Adrenal gland (tissue), 5 donors: ENCODE results near the gene TEDC2.

ENCODE experiments used
- CTCF ChIP-seq, 6 experiments: fragments of 450-650 bp in 4 of 6; fragments of 200-600 bp in 2 of 6; sonication (generic) in 1 of 6; IDR thresholded peaks; 1 replicate in 5 of 6; 2 replicates in 1 of 6; pipeline versions ENCODE4 v1.5.1 to v1.8.0; 2016 to 2021; ENCODE audit warnings: antibody characterized with exemption in 6 of 6, mild to moderate bottlenecking in 2 of 6, moderate library complexity in 1 of 6
- POLR2A ChIP-seq, 2 donors: fragments of 450-650 bp; IDR thresholded peaks; one replicate each; pipeline ENCODE4 v1.6.1; 2017; ENCODE audit warnings: antibody characterized with exemption in 2 of 2, mild to moderate bottlenecking in 2 of 2, moderate library complexity in 1 of 2
- donor health status: DM: no; HTN: no; CAD: no.

GRCh38 chr16:2459647-2460390 is at the start of gene TEDC2:
- no peak for TF ChIP-seq POLR2A (IDR thresholded peaks at IDR 0.05)
- no peak for TF ChIP-seq CTCF (IDR thresholded peaks at IDR 0.05)
